Suprapubic skin (tissue), 4 donors: ENCODE data around the gene ANK3.

Experiments used
- EP300 ChIP-seq: sonication (generic); formaldehyde crosslinking; IDR thresholded peaks from one replicate; pipeline ENCODE4 v1.6.1; 2017; ENCODE audit warnings: antibody characterized with exemption
- POLR2A ChIP-seq, 2 donors: fragments of 450-650 bp; IDR thresholded peaks; one replicate each; pipeline ENCODE4 v1.6.1; 2017; ENCODE audit warnings: antibody characterized with exemption in 2 of 2, mild to moderate bottlenecking in 2 of 2, moderate library complexity in 2 of 2
- POLR2AphosphoS5 ChIP-seq, 3 donors: sonication (generic); formaldehyde crosslinking; IDR thresholded peaks; one replicate each; pipeline ENCODE4 v1.6.1; 2017; ENCODE audit warnings: antibody characterized with exemption in 3 of 3
- TF ChIP-seq, protein P1 (sequence below), 2 donors: fragments of 200-600 bp in 1 of 2; fragments of 450-650 bp in 1 of 2; sonication (generic) in 1 of 2; IDR thresholded peaks; one replicate each; pipeline ENCODE4 v1.5.1; 2016 to 2019; ENCODE audit warnings: antibody characterized with exemption in 2 of 2, mild to moderate bottlenecking in 1 of 2, moderate library complexity in 1 of 2

DNA sequence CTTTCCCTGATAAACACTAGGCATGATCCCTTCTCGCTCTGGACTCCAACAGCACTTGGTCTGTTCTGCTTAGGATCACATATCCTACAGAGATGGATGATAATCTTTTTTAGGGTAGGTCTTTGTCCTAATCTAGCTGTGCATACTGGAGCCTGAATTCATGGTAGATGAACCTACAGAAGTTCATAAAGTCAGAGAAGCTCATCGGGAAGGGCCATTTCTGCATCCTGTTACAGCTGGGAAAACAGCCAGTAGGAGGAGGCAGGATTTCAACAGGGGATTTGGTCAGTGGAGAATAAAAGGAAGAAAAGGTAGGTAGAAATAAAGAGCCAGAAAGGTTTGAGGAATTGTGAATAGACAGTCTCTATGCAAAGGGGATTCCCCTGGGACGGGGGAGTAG, 101.4 kb downstream of the ANK3 start:
- TF ChIP-seq, protein P1, sequence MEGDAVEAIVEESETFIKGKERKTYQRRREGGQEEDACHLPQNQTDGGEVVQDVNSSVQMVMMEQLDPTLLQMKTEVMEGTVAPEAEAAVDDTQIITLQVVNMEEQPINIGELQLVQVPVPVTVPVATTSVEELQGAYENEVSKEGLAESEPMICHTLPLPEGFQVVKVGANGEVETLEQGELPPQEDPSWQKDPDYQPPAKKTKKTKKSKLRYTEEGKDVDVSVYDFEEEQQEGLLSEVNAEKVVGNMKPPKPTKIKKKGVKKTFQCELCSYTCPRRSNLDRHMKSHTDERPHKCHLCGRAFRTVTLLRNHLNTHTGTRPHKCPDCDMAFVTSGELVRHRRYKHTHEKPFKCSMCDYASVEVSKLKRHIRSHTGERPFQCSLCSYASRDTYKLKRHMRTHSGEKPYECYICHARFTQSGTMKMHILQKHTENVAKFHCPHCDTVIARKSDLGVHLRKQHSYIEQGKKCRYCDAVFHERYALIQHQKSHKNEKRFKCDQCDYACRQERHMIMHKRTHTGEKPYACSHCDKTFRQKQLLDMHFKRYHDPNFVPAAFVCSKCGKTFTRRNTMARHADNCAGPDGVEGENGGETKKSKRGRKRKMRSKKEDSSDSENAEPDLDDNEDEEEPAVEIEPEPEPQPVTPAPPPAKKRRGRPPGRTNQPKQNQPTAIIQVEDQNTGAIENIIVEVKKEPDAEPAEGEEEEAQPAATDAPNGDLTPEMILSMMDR (IDR thresholded peaks at IDR 0.05) = no peak
- TF ChIP-seq POLR2AphosphoS5 (IDR thresholded peaks at IDR 0.05) (no peak), POLR2A (IDR thresholded peaks at IDR 0.05) (no peak), EP300 (no peak)
